RWPE2 (cell line): ENCODE data around the gene RPP14.
"Not testable (repeated sequence)": the region's sequence is repeated elsewhere in the genome, so short reads cannot be mapped to it uniquely, and the experiment has no call there.

Experiments used
- ATAC-seq: fragments of 200-7000 bp; cut with Tn5 transposase; 3 replicates; pipeline ENCODE4 v1.9.1; 2021; ENCODE audit warnings: low read depth
- DNase-seq: peaks from one replicate; pipeline ENCODE4 v3.0.0-alpha.2; 2020; ENCODE audit warnings: low spot score
- H3K27ac ChIP-seq: fragments of 450-650 bp; 2 replicates; pipeline ENCODE4 v1.5.1; 2017; ENCODE audit warnings: mild to moderate bottlenecking; ENCODE audit not compliant: poor library complexity, severe bottlenecking
- H3K27me3 ChIP-seq: fragments of 250-450 bp; sonication (Bioruptor Pico); 2 replicates; pipeline ENCODE4 v1.5.1; 2021; ENCODE audit warnings: mild to moderate bottlenecking, moderate library complexity; ENCODE audit not compliant: insufficient read depth, poor library complexity, severe bottlenecking
- H3K36me3 ChIP-seq: fragments of 250-450 bp; sonication (Bioruptor Pico); 2 replicates; pipeline ENCODE4 v1.5.1; 2020; ENCODE audit warnings: low read depth, mild to moderate bottlenecking, moderate library complexity
- H3K4me1 ChIP-seq: fragments of 250-450 bp; sonication (Bioruptor Pico); 2 replicates; pipeline ENCODE4 v1.5.1; 2021; ENCODE audit warnings: mild to moderate bottlenecking, moderate library complexity; ENCODE audit not compliant: insufficient read depth, poor library complexity, severe bottlenecking
- H3K4me3 ChIP-seq: fragments of 250-450 bp; sonication (Bioruptor Pico); 2 replicates; pipeline ENCODE4 v1.5.1; 2021; ENCODE audit warnings: mild to moderate bottlenecking, moderate library complexity; ENCODE audit not compliant: severe bottlenecking
- H3K9me3 ChIP-seq: fragments of 250-450 bp; sonication (Bioruptor Pico); 2 replicates; pipeline ENCODE4 v1.5.1; 2021; ENCODE audit warnings: mild to moderate bottlenecking, moderate library complexity; ENCODE audit not compliant: severe bottlenecking
- TF ChIP-seq, protein P1 (sequence below): fragments of 450-650 bp; IDR thresholded peaks from one replicate; pipeline ENCODE4 v1.5.1; 2017; ENCODE audit warnings: mild to moderate bottlenecking, moderate library complexity; ENCODE audit not compliant: poor library complexity, severe bottlenecking

The RPP14 gene

DNA sequence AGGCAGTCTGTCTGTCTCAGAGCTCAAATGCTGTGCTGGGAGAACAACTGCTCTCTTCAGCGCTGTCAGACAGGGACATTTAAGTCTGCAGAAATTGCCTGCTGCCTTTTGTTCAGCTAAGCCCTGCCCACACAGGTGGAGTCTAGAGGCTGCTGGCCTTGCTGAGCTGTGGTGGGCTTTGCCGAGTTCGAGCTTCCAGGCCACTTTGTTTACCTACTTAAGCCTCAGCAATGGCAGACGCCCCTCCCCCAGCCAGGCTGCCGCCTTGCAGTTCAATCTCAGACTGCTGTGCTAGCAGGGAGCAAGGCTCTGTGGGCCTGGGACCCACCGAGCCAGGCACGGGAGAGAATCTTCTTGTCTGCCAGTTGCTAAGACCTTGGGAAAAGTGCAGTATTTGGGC lies 25.0 kb upstream of the RPP14 start:
- Histone ChIP-seq H3K36me3 (no peaks in the 10 kb centered on the region), H3K4me3 (no peak overlapping the region), H3K9me3 (no peaks in the 10 kb centered on the region), H3K27ac (no peak overlapping the region), H3K4me1 (no peaks in the 10 kb centered on the region), H3K27me3 (no peaks in the 10 kb centered on the region)
- ATAC-seq, result no peak
- TF ChIP-seq, protein P1, sequence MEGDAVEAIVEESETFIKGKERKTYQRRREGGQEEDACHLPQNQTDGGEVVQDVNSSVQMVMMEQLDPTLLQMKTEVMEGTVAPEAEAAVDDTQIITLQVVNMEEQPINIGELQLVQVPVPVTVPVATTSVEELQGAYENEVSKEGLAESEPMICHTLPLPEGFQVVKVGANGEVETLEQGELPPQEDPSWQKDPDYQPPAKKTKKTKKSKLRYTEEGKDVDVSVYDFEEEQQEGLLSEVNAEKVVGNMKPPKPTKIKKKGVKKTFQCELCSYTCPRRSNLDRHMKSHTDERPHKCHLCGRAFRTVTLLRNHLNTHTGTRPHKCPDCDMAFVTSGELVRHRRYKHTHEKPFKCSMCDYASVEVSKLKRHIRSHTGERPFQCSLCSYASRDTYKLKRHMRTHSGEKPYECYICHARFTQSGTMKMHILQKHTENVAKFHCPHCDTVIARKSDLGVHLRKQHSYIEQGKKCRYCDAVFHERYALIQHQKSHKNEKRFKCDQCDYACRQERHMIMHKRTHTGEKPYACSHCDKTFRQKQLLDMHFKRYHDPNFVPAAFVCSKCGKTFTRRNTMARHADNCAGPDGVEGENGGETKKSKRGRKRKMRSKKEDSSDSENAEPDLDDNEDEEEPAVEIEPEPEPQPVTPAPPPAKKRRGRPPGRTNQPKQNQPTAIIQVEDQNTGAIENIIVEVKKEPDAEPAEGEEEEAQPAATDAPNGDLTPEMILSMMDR, result no peak
- DNase-seq, result no peak

GRCh38 chr3:58285334-58285733 lies 20.7 kb upstream of the RPP14 start:
- no peaks in the 10 kb centered on the region for H3K4me1 ChIP-seq
- H3K4me3 ChIP-seq, result no peak overlapping the region
- H3K27me3 ChIP-seq, result no peaks in the 10 kb centered on the region
- H3K27ac ChIP-seq, result no peak overlapping the region
- H3K36me3 ChIP-seq, result no peaks in the 10 kb centered on the region
- ATAC-seq, result no peak
- H3K9me3 ChIP-seq, result no peaks in the 10 kb centered on the region
- TF ChIP-seq, protein P1, result no peak
- DNase-seq, result no peak

DNA sequence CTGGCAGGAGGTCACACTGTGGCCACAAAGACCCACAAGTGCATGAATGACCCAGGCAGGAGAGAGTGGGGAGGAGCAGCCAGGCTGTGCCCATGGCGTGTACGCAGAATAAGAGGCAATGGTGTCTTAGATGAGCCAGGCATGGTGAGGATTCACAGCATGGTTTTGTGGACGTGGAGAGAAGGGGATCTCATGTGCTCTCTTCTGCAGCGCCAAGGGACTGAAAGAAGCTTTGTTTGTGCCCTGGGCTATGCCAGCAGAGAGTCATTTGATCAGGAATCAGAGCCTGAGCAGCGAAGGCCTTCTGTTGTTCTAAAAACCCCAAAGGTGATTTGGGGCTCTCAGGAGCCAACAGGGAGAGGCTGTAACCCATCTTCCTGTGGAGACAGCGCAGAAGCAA lies 18.7 kb upstream of the RPP14 start:
- Histone ChIP-seq H3K36me3 (no peaks in the 10 kb centered on the region), H3K4me3 (no peak overlapping the region), H3K27me3 (no peaks in the 10 kb centered on the region), H3K27ac (no peak overlapping the region), H3K9me3 (no peaks in the 10 kb centered on the region), H3K4me1 (no peaks in the 10 kb centered on the region)
- ATAC-seq, result no peak
- TF ChIP-seq, protein P1, result no peak
- DNase-seq, result no peak

DNA sequence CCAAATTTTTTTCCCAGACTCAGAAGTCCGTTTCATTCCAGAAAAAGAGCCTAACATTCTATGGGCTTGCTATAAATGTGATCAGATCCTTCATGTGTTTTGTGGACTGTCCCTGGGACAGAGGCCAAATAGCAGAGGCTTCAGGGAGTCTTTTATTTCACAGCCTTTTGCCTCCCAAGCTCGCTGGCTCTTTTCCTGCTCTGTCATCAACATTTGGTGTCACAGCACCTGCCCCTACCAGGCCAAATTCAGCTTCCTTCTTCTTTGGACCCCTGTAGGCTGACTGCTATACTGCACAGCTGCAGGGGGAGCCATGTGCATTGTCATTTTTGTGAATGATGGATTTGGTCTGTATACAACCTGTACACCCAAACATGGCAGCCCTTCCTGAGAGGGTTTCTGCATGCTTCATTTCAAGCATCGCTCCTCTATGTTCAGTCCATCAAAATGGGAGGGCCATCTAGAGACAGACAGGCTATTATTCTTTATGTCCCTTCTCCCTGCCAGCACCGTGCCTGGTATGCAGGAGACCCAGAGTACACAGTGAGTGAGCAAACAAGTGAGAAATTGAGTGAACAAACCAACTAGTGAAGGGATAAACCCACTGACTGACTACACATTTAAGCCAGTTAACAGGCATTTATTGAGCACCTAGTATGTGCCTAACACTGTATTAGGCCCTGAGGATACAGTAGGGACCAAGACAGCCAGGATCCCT lies 17.9 kb upstream of the RPP14 start:
- Histone ChIP-seq H3K9me3 (no peaks in the 10 kb centered on the region), H3K4me1 (no peaks in the 10 kb centered on the region), H3K36me3 (no peaks in the 10 kb centered on the region), H3K27ac (no peak overlapping the region), H3K4me3 (no peak overlapping the region), H3K27me3 (no peaks in the 10 kb centered on the region)
- DNase-seq (no peak), ATAC-seq (no peak)
- TF ChIP-seq, protein P1, result no peak

DNA sequence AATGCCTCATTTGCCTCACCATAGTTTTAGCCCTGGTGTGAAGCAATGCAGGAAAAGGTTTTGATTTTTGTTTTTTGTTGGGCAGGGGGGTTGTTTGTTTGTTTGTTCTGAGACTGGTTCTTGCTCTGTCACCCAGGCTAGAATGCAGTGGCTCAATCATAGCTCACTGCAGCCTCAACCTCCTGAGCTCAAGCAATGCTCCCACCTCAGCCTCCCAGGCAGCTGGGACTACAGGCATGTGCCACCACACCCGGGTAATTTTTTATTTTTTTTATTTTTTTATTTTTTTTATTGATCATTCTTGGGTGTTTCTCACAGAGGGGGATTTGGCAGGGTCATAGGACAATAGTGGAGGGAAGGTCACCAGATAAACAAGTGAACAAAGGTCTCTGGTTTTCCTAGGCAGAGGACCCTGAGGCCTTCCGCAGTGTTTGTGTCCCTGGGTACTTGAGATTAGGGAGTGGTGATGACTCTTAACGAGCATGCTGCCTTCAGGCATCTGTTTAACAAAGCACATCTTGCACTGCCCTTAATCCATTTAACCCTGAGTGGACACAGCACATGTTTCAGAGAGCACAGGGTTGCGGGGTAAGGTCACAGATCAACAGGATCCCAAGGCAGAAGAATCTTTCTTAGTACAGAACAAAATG lies 17.0 kb upstream of the RPP14 start:
- H3K36me3 ChIP-seq, H3K4me3 ChIP-seq, H3K9me3 ChIP-seq, H3K27ac ChIP-seq, DNase-seq, H3K27me3 ChIP-seq, ATAC-seq, H3K4me1 ChIP-seq: not testable (repeated sequence)

- H3K27ac ChIP-seq, H3K4me1 ChIP-seq, H3K36me3 ChIP-seq, H3K9me3 ChIP-seq, DNase-seq, H3K27me3 ChIP-seq, H3K4me3 ChIP-seq, ATAC-seq: not testable (repeated sequence)
These were observed 15.6 kb upstream of the RPP14 start for GRCh38 chr3:58290446-58290845.
